Measurements from ENCODE around the gene KIAA0930.

- TF ChIP-seq, protein P1, sequence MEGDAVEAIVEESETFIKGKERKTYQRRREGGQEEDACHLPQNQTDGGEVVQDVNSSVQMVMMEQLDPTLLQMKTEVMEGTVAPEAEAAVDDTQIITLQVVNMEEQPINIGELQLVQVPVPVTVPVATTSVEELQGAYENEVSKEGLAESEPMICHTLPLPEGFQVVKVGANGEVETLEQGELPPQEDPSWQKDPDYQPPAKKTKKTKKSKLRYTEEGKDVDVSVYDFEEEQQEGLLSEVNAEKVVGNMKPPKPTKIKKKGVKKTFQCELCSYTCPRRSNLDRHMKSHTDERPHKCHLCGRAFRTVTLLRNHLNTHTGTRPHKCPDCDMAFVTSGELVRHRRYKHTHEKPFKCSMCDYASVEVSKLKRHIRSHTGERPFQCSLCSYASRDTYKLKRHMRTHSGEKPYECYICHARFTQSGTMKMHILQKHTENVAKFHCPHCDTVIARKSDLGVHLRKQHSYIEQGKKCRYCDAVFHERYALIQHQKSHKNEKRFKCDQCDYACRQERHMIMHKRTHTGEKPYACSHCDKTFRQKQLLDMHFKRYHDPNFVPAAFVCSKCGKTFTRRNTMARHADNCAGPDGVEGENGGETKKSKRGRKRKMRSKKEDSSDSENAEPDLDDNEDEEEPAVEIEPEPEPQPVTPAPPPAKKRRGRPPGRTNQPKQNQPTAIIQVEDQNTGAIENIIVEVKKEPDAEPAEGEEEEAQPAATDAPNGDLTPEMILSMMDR (IDR thresholded peaks at IDR 0.05; ENCODE audit: poor library complexity, severe bottlenecking): no peak
- TF ChIP-seq TAF1 (IDR thresholded peaks at IDR 0.05; ENCODE audit: low read depth) (no peak), RAD21 (conservative IDR thresholded peaks at IDR 0.05) (no peak), EP300 (conservative IDR thresholded peaks at IDR 0.05; ENCODE audit: poor library complexity, severe bottlenecking) (no peak), REST (IDR thresholded peaks at IDR 0.05; ENCODE audit: borderline replicate concordance) (no peak)
Measured at GRCh38 chr22:45185718-45186514, 54.8 kb downstream of the KIAA0930 start.

All from neural cell (in vitro differentiated cells).